ENCODE measurements around the gene PTGES. TPM values are rescaled to one million over a fixed set of nuclear protein-coding genes. Genes with fewer than 3 reads are reported as not detected.

PTGES gene
- total RNA-seq, 1 donor from 2014 or later, result not detected

DNA sequence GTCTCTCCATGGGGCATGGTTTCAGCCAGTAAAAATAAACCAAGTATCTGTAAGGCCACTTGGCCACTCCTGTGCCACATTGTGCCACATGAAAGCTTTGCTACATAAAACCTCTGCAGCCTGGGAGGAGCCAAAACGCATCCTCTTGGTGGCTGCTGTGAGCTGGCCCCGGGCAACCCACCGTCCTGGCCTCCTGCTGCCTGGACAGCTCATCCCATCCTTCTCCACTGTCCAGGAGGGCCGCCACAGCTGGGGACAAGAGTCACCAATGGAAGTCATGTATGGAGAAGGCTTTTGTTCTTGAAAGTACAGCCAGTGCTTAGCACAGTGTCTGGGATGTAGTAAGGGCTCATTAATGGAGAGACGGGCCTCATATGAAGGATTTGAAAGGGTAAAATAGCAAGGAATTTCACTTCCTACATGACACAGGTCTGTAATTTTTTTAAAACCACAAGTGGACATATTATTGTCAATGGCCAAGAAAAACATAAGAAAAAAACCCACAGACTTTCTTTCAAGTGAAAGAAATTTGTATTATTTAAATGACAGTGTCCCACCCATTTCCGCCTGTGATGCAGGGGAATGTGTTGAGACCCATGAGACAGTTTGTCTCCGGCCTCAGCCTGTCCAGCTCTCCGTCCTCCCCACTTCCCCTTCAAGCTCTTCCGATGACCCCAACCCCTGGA is 6.6 kb downstream of the PTGES start:
- no peak for DNase-seq (ENCODE audit: low read depth)

DNA sequence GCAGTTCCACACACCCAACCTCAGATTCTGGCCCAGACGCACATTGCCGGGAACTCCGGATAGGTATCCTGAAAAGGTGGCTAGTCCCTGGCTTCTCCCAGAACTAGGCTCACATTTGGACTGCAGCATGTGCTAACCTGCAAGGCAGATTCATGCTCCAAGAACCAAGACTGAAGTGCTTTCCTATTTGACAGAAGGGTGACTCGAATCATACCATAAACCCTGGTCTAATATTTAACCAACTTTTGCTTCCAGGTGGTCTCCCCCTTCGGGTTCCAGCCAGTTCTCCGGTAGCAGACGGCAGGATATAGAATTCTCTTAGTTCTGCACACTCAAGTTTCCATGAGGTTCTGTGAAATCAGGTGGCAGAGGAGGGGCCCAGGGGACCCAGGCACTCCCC is 7.6 kb downstream of the PTGES start:
- DNase-seq (ENCODE audit: low read depth), result no peak

DNA sequence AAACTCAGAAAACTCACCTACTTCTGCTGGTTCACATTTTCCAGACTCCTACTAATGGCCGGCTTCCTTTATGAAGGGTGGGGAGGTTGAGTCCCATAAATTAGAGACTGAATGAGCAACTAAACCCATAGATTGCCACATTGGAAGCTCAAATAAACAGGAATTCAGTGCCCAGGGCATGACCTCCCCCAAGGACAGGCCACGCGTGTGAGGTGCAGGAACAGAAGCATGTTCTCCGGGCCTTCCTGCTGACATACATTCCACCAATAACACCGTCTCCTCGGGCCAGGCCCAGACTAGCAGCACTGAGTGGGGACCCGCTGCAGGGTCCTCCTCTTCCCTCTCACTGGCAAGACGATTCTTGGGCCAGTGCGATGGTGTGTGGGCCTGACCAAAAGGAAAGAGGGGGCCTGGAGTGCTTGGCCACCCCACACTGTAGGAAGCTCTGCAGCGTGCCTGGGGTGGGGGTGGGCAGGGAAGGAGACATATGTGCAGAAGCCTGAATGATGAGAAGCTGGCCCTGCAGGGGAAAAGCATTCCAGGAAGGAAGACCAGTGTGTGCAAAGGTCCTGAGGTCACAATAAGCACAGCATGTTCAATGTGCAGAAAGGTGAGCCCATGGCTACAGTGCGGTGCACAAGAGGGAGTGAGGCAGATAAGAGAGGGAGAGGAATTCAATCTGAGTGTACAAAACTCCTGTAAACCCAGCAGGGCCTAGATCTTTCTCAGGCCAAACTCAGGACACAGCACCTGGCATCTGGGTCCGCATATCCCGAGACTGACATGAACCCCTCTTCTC is 12.0 kb downstream of the PTGES start:
- DNase-seq (ENCODE audit: low read depth), result no peak

DNA sequence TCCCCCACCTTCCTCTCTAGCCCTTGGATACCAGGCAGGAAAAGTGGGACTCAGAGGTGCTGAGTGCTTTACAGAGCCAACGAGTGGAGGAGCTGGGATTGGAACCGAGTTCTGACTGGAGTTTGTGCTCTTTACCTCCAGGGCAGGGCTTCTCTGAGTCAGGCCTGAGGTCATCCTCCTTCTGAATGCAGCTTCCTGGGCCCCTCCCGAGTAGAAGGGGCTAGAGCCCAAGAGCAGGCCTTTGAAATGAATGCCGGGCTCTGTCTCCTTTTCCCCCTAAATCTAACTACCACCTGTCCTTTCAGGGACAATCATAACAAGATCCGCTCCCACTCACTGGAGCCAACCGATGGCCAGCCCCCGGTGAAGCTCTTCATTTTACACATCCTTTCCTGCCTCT is 12.7 kb downstream of the PTGES start:
- DNase-seq (ENCODE audit: low read depth), result no peak

DNA sequence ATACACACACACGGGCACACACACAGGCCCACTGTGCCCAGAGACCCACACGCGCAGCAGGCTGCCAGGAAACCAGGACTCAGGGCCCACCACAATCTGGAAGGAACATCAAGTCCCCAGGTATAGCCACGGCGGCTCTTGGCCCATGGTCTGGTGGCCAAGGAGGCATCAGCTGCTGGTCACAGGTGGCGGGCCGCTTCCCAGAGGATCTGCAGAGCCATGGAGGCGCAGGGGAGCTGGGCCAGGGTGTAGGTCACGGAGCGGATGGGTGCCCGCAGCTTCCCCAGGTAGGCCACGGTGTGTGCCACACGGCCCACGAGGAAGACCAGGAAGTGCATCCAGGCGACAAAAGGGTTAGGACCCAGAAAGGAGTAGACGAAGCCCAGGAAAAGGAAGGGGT is 13.4 kb downstream of the PTGES start:
- DNase-seq (ENCODE audit: low read depth), result no peak

- peak; percentile 72 for DNase-seq (ENCODE audit: low read depth)
Measured at GRCh38 chr9:129737479-129738274, 15.2 kb downstream of the PTGES start.

- no peak for DNase-seq (ENCODE audit: low read depth)
Measured at GRCh38 chr9:129736334-129736733, 16.5 kb downstream of the PTGES start.

- no peak for DNase-seq (ENCODE audit: low read depth)
Measured at GRCh38 chr9:129735546-129735945, 17.3 kb downstream of the PTGES start.

- no peak for DNase-seq (ENCODE audit: low read depth)
Measured at GRCh38 chr9:129733632-129733953, 19.2 kb downstream of the PTGES start.

DNA sequence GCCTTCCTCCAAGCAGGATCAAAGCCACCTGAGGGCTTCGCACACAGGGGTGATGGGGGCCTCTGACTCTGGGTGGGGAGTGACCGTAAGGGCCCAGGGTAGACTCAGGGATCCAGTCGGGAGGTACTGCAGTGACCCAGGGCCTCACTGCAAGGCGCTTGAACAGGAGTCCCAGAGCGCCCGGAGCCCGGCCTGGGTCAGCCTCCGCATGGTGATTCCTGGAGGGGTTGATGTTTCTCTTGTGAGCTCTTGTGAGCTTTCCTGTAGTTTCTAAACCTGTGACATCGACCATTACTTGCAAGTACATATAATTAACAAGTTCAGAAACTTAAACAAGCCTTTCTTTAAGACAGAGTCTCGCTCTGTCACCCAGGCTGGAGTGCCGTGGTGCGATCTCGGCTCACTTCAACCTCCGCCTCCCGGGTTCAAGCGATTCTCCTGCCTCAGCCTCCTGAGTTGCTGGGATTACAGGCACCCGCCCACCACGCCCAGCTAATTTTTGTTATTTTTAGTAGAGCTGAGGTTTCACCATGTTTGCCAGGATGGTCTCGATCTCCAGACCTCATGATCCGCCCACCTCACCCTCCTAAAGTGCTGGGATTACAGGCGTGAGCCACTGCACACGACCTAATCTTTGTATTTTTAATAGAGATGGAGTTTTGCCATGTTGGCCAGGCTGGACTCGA is 19.8 kb downstream of the PTGES start:
- DNase-seq (ENCODE audit: low read depth), result no peak

DNA sequence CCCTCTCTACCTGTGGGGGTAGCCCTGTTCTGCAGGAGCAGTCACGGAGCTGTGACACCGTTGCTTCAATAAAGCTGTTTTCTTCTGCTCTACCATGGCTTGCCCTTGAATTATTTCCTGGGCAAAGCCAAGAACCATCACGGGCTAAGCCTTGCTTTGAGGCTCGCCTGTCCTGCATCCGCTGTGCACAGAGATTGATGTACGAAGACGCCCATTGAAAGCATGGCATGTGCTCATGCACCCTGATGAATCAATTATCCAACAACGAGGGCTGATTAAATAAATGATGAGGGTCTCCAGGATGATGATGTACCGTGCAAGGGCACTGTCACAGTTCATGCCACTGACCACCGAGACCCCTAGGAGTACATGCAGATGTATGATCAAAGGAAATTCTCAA is 20.7 kb downstream of the PTGES start:
- no peak for DNase-seq (ENCODE audit: low read depth)

- DNase-seq (ENCODE audit: low read depth), result no peak
Measured at GRCh38 chr9:129731477-129732085, 21.3 kb downstream of the PTGES start.

- no peak for DNase-seq (ENCODE audit: low read depth)
Measured at GRCh38 chr9:129728744-129729143, 24.1 kb downstream of the PTGES start.

GRCh38 chr9:129726322-129727160 is 26.3 kb downstream of the PTGES start:
- peak; percentile 64 for DNase-seq (ENCODE audit: low read depth)

DNA sequence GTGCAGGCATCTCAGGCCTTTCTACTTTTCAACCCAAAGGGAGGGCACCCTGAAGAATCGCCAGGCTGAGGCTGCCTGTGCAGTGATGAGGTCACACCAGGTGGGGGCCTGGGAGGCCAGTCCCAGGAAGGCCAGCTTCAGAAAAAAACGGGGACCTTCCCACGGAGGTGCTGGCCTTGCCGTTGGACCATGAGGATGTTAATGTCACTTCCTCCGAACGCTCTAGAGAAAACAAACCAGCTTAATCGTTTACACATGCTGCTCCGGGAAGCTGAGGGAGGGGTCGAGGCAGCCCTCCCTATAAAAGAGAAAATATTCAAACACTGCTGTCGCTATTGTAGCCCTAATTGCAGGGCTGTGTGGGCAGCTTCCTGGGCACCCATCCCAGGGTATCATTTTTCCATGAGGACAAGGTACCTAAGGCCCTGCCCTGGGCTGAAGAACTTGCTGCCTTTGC is 27.0 kb downstream of the PTGES start:
- DNase-seq (ENCODE audit: low read depth), result no peak

DNA sequence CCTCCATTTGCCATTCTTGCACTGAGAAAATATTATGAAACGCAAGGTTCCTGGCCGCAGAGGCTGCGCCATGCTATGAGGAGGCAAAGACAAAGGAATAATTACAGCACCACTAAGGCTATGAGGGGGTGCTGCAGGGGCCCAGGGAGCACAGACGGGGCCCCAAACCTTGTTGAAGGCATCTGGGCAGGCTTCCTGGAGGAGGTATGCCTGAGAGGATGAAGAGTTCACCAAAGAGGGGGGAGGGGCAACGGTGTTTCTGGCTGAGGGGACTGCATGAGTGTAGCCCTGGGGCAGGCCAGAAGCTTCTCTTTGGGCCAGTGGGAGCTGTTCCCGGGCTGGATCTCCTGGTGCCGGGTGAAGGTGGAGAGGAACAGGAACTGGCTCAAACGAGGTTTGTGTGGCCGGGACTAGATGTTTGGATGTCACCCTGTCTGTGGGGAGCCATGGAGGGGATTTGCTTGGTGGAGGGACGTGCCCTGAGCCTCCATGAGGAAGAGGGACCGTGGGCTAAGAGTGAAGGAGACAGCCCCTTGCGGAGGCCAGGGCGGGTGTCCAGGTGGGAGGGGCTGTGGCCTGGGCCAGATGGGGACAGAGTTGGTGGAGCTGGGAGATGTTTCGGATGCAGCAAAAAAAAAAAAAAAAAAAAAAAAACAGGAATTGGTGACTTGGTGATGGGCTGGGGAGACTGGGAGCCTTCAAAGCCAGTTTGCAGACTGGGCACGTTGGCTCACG is 28.2 kb downstream of the PTGES start:
- DNase-seq (ENCODE audit: low read depth), result no peak

DNA sequence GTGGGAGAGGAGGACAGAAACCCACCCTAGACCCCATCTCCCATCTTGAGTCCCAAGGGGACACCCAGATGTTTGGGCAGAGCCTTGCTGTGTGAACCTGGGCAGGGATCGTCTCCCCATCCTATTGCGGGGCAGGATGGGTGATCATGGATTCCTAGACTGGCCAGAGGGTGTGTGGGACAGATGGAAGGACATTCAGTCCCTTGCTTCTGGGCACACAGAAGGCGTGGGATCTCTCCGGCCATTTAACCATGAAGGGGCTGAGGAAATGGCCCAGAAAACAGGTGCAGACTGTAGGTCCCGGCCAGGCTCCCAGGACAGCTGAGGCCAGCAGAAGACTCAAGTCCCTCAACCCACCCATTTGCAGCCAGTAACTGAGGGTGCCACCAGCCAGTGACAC is 29.9 kb downstream of the PTGES start:
- no peak for DNase-seq (ENCODE audit: low read depth)

GRCh38 chr9:129720865-129721545 is 31.8 kb downstream of the PTGES start:
- DNase-seq (ENCODE audit: low read depth), result no peak

Measured in myocyte (in vitro differentiated cells).